LNCAP (cell line): ENCODE results near the gene STOML3.

Source experiments
- TF ChIP-seq, protein P1 (sequence below): fragments of 450-650 bp; IDR thresholded peaks from 2 replicates; pipeline ENCODE4 v1.5.1; 2017; ENCODE audit warnings: mild to moderate bottlenecking

STOML3 gene

DNA sequence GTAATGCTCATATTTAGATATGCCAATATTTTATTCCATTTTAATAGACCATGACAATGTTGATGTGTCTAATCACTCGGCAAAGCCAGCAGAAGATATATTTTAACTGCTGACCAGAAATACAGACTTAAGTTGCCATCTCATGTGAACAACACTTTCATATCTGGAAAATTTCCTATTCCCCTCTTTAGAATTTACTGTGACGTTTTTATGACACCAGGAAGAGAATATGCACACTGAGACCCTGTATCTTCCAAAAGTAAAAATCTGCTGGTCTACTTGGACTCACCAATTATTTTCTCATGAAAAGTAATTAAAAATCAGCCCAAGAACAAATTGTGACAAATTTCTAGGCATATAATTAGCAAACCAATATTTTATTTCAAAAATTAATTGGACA lies 45.2 kb upstream of the STOML3 start:
- TF ChIP-seq, protein P1, sequence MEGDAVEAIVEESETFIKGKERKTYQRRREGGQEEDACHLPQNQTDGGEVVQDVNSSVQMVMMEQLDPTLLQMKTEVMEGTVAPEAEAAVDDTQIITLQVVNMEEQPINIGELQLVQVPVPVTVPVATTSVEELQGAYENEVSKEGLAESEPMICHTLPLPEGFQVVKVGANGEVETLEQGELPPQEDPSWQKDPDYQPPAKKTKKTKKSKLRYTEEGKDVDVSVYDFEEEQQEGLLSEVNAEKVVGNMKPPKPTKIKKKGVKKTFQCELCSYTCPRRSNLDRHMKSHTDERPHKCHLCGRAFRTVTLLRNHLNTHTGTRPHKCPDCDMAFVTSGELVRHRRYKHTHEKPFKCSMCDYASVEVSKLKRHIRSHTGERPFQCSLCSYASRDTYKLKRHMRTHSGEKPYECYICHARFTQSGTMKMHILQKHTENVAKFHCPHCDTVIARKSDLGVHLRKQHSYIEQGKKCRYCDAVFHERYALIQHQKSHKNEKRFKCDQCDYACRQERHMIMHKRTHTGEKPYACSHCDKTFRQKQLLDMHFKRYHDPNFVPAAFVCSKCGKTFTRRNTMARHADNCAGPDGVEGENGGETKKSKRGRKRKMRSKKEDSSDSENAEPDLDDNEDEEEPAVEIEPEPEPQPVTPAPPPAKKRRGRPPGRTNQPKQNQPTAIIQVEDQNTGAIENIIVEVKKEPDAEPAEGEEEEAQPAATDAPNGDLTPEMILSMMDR = no peak

DNA sequence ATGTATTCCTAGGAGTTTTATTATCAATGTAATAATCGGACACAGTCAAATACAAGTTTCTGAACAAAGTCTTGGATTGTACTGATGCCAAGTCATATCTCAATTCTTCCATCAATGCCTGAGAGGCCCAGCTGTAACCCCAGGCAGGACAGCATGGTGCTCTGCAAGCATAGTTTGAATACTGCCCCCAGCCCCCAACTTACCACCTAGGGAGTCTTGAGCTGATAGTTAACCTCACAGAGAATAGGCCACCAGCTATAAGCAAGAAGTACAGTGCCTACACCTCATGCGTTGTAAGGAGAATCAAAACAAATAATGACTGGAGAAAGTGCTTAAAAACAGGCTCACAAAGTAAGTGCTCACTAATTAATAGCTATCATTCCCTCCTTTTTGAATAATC lies 44.6 kb upstream of the STOML3 start:
- TF ChIP-seq, protein P1 = no peak

DNA sequence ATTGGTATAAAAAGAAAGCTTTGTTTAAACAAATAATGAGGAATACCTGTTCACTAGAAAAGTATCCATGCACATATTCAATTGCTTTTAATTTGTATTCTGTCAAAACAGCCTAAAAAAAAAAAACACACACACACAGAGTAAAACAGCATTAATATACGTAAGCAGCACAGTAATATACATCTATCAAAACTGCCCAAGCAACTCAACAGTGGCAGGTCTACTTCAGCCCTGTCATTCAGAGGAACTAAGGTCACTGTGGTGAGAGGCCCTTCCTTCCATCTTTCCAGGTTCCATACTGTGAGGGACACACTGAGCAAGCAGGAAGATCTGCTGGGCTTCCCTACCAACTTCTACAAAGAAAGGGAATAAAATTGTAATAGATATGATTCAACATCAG lies 43.5 kb upstream of the STOML3 start:
- TF ChIP-seq, protein P1 = no peak

DNA sequence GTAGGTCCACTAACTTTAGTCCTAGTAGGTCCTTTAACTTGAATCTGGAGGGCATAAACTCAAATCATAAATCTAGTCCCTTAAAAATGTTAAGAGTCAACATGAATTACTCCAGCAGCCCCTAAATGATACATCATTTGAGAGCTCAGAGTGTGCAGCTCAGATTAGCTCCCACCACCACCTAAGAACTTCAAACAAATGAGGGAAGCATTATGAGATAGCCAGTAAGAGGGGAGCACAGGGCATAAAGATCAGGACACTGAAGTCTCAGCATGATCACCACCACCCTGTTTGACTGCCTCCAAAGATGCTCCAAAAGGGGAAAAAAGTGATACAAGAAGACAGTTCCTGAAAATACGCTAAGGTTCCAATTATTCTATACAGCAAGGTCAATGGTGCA lies 41.5 kb upstream of the STOML3 start:
- TF ChIP-seq, protein P1 = no peak

DNA sequence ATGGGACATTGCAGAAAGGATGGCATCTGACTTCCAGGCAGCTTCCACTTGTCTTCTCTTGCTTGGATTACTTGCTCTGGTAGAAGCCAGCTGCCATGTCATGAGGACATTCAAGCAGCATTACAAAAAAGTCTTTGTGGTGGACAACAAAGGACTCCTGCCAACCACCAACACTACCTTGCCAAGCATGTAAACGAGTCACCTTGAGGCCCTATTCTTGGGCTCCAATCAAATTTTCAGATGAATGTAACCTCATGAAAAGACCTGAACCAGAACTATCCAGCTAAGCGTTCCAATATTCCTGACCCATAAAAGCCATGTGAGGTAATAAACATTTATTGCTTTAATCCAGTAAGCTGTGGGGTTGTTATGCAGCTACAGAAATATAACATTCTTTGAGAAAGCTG lies 34.8 kb upstream of the STOML3 start:
- TF ChIP-seq, protein P1 = no peak

DNA sequence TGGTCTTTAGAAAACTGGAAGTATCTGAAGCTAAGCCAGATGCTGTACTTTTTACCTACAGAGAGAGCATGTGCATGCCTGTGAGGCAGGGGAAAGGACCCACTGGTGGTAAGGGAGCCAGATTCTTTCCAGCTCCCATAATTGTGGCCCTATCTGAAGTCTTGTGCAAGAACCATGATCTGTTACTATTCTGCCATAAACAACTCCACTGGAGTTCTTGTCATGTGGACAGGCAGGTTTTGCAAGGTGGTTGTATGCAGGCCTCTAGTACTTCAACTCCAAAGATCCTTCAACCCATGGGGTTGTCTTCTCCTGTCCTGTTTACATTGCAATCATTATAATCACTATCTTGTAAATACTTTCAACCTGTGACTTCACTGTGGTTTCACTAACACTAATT lies 33.1 kb upstream of the STOML3 start:
- TF ChIP-seq, protein P1 = no peak

DNA sequence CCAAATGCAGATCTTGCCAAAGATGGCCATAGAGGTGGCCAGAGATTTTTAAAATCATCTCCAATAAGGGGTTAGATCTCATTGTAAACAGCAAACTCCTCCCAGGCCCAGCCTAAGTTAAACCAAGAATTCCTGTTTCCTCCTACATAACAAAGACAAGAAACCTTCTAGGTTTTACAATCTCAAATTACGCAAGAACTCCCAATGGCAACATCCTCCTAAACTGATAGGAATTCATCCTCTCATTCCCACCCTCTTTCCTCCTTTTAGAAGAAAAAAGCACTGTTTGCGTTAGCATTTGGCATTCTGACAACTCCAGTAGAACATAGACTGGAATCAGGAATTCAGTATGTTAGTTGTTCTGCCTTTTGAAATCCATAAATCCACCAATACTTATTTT lies 32.7 kb upstream of the STOML3 start:
- TF ChIP-seq, protein P1 = no peak

DNA sequence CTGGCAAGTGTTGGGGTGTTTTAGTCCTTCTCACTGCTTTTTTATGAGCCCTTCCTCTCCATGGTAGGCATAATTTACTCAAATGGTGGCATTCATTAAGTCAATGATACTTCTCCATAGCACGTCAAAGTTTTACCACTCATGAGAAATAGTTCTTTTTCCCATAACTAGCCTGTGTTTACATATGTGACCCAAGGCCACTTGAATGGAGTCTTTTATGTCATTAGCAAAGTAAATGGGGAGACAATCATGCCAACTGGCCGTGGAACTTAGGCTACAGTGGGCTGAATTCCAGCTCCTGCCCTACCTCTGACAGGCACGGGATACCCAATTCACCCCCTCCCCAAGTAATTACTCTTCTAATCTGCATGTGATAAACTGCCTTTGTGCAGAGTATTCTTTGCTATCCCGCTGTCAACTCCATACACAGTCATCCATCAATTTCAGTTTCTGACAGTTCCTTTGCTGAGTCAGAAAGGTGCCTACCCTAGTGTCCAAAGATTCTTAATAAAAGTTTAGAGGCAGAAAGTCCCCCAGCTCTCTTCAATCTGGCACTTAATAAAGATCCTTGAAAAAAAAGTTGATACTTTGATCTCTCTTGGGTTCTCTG lies 30.3 kb upstream of the STOML3 start:
- TF ChIP-seq, protein P1 = no peak
